Measurements from ENCODE around the gene PROC.
A peak's percentile ranks its signal among the peaks of the same experiment; 100 is the strongest.

PROC gene

DNA sequence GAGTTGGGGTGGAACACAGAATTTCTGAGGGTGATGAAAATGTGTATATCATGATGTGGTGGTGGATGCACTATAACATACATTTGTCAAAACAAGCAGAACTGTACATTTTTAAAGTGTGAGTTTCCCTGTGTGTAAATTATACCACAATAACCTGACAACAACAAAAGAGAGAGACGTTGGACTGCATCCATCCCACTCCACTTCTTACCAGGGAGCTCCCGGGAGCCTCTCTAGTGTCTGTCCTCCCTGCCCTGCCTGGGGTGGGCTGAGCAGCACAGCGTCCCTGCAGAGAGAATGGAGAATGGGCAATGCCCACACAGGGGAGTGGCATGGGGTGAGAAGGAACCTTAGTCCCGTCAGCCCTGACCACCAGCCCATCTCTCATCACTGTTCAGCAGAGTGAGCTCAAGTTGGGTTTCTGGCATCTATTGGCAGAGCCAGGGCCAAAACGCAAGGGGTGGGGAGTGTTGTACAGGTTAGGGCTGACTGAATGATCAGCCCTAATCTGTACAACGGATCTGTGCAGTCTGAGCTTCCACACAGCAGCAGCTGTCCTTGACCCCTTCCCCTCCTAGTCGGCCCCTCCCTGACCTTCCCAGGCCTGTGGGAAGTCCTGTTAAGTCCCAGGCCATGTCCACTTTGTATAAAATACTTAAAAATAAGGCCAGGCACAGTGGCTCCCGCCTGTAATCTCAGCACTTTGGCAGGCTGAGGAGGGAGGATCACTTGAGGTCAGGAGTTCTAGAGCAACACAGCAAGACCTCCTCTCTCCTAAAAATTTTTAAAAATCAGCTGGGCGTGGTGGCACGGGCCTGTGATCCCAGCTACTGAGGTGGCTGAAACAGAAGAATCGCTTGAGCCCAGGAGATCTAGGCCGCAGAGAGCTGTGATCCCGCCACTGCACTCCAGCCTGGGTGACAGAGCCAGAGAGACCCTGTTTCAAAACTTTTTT lies 3.3 kb upstream of the PROC start:
- no peak for DNase-seq

DNA sequence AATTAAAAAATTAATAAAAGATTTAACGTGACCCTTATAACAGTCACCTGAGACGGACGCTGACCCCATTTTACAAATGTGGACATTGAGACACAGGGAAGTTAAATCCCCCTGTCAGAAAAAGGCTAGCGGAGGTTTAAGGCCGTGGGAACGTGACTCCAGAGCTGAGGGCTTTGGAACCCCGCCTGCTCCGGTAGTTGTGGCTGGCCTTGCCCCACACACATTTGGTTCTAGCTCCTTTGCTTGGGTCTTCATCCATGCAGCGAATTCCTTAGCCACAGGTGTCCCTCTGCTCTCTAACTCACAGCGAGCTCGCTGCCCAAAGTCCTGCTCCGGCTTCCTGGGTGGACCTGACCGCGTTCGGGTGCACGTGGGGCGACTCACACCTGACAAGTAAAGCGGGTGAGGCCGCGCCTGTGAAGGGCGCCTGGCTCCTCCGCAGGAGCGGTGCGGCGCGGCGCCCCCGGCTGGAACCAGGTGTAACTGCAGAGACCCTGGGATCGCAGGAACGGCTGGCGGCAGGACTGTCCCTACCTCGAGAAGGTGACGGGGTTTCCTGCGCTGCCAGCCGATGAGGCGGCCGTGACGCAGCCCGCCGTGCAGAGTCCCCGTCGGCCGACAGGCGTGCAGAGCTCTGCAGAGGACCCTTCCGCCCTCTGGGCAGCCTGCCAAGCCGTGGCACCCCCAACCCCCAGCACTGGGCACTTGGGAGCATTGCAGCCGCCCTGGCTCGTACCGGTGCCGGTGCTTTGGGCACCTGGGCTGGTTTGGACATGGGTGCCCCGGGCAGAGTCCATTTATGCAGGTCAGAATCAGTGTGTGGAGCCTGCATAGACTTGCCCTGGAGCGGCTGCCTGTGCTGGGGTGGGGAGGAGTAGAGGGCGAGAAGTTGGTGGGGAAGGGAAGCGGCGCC lies 2.4 kb upstream of the PROC start:
- peak; percentile 52 for DNase-seq

- DNase-seq: no peak
Measured at GRCh38 chr2:127416506-127417001, 1.7 kb upstream of the PROC start.

DNA sequence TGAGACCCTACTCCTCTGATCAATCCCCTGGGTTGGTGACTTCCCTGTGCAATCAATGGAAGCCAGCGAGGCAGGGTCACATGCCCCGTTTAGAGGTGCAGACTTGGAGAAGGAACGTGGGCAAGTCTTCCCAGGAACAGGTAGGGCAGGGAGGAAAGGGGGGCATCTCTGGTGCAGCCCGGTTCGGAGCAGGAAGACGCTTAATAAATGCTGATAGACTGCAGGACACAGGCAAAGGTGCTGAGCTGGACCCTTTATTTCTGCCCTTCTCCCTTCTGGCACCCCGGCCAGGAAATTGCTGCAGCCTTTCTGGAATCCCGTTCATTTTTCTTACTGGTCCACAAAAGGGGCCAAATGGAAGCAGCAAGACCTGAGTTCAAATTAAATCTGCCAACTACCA lies 821 bp upstream of the PROC start:
- no peak for DNase-seq

GRCh38 chr2:127419112-127419430 lies 844 bp downstream of the PROC start:
- no peak for DNase-seq

DNA sequence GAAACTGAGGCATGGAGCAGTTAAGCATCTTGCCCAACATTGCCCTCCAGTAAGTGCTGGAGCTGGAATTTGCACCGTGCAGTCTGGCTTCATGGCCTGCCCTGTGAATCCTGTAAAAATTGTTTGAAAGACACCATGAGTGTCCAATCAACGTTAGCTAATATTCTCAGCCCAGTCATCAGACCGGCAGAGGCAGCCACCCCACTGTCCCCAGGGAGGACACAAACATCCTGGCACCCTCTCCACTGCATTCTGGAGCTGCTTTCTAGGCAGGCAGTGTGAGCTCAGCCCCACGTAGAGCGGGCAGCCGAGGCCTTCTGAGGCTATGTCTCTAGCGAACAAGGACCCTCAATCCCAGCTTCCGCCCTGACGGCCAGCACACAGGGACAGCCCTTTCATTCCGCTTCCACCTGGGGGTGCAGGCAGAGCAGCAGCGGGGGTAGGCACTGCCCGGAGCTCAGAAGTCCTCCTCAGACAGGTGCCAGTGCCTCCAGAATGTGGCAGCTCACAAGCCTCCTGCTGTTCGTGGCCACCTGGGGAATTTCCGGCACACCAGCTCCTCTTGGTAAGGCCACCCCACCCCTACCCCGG lies 1.3 kb downstream of the PROC start:
- DNase-seq: no peak

GRCh38 chr2:127420039-127420864 lies 2.0 kb downstream of the PROC start:
- DNase-seq: no peak

GRCh38 chr2:127421116-127421800 lies 3.0 kb downstream of the PROC start:
- DNase-seq: no peak

DNA sequence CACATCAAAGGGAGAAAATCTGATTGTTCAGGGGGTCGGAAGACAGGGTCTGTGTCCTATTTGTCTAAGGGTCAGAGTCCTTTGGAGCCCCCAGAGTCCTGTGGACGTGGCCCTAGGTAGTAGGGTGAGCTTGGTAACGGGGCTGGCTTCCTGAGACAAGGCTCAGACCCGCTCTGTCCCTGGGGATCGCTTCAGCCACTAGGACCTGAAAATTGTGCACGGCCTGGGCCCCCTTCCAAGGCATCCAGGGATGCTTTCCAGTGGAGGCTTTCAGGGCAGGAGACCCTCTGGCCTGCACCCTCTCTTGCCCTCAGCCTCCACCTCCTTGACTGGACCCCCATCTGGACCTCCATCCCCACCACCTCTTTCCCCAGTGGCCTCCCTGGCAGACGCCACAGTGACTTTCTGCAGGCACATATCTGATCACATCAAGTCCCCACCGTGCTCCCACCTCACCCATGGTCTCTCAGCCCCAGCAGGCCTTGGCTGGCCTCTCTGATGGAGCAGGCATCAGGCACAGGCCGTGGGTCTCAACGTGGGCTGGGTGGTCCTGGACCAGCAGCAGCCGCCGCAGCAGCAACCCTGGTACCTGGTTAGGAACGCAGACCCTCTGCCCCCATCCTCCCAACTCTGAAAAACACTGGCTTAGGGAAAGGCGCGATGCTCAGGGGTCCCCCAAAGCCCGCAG lies 3.8 kb downstream of the PROC start:
- DNase-seq: no peak

- no peak for DNase-seq
Measured at GRCh38 chr2:127422559-127423477, 4.6 kb downstream of the PROC start.

DNA sequence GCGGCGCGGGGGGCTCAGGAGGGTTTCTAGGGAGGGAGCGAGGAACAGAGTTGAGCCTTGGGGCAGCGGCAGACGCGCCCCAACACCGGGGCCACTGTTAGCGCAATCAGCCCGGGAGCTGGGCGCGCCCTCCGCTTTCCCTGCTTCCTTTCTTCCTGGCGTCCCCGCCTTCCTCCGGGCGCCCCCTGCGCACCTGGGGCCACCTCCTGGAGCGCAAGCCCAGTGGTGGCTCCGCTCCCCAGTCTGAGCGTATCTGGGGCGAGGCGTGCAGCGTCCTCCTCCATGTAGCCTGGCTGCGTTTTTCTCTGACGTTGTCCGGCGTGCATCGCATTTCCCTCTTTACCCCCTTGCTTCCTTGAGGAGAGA lies 5.2 kb downstream of the PROC start:
- no peak for DNase-seq

- DNase-seq: no peak
Measured at GRCh38 chr2:127423880-127424279, 5.7 kb downstream of the PROC start.

GRCh38 chr2:127424598-127425520 lies 6.6 kb downstream of the PROC start:
- no peak for DNase-seq

DNA sequence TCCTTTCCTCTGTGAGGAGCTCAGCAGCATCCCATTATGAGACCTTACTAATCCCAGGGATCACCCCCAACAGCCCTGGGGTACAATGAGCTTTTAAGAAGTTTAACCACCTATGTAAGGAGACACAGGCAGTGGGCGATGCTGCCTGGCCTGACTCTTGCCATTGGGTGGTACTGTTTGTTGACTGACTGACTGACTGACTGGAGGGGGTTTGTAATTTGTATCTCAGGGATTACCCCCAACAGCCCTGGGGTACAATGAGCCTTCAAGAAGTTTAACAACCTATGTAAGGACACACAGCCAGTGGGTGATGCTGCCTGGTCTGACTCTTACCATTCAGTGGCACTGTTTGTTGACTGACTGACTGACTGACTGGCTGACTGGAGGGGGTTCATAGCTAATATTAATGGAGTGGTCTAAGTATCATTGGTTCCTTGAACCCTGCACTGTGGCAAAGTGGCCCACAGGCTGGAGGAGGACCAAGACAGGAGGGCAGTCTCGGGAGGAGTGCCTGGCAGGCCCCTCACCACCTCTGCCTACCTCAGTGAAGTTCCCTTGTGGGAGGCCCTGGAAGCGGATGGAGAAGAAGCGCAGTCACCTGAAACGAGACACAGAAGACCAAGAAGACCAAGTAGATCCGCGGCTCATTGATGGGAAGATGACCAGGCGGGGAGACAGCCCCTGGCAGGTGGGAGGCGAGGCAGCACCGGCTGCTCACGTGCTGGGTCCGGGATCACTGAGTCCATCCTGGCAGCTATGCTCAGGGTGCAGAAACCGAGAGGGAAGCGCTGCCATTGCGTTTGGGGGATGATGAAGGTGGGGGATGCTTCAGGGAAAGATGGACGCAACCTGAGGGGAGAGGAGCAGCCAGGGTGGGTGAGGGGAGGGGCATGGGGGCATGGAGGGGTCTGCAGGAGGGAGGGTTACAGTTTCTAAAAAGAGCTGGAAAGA lies 7.6 kb downstream of the PROC start:
- DNase-seq: no peak

GRCh38 chr2:127426501-127427354 lies 8.5 kb downstream of the PROC start:
- no peak for DNase-seq

GRCh38 chr2:127427376-127428056 lies 9.3 kb downstream of the PROC start:
- no peak for DNase-seq

All from right hindlimb (tissue), 1 donor.